Caco-2 (cell line): ENCODE results near the gene SLC39A9. TPM values are rescaled to one million over a fixed set of nuclear protein-coding genes. Genes with fewer than 3 reads are reported as not detected.

ENCODE experiments used
- BruUV-seq: library from RNA; stranded (reverse); fragments of 400-500 nt; replicated peaks from 2 replicates; lab custom pipeline; 2021; lab: Mats Ljungman, UMichigan
- CTCF ChIA-PET: fragments of 300-600 bp; sonication (Branson Sonifier 250); formaldehyde crosslinking; loops from one replicate; lab custom pipeline; 2022; ENCODE audit warnings: antibody characterized with exemption; lab: Charles Lee
- POLR2A ChIA-PET: fragments of 300-600 bp; sonication (Branson Sonifier 250); formaldehyde crosslinking; loops from one replicate; lab custom pipeline; 2022; ENCODE audit warnings: antibody characterized with exemption; lab: Charles Lee
- DNase-seq, 2 experiments: peaks; one replicate each; pipeline versions ENCODE4 v3.0.0 to v3.0.0-alpha.2; 2020 to 2022
- H3K27me3 ChIP-seq: replicated peaks from 2 replicates; pipeline ENCODE4 v1.6.0; 2011; ENCODE audit warnings: low read length; ENCODE audit not compliant: control insufficient read depth, insufficient read depth
- H3K36me3 ChIP-seq: 2 replicates; pipeline ENCODE4 v1.5.1; 2011; ENCODE audit warnings: low read length; ENCODE audit not compliant: control insufficient read depth, insufficient read depth
- H3K4me1 ChIP-seq: fragments of 250-450 bp; sonication (Bioruptor Pico); 2 replicates; pipeline ENCODE4 v1.5.1; 2020; ENCODE audit warnings: mild to moderate bottlenecking
- H3K4me3 ChIP-seq: 2 replicates; pipeline ENCODE4 v1.5.1; 2011; ENCODE audit warnings: low read depth, mild to moderate bottlenecking, control low read depth, low read length
- H3K9me3 ChIP-seq: fragments of 250-450 bp; sonication (Bioruptor Pico); 2 replicates; pipeline ENCODE4 v1.5.1; 2020; ENCODE audit warnings: mild to moderate bottlenecking, moderate library complexity
- H3K27ac Mint-ChIP-seq: one replicate; pipeline ENCODE4 v1.8.0; 2022; ENCODE audit warnings: mixed read lengths; ENCODE audit not compliant: unreplicated experiment
- H3K27me3 Mint-ChIP-seq: one replicate; pipeline ENCODE4 v1.8.0; 2022; ENCODE audit warnings: mixed read lengths; ENCODE audit not compliant: insufficient read depth, unreplicated experiment
- H3K36me3 Mint-ChIP-seq: one replicate; pipeline ENCODE4 v1.8.0; 2022; ENCODE audit warnings: mild to moderate bottlenecking, mixed read lengths; ENCODE audit not compliant: insufficient read depth, unreplicated experiment
- H3K4me1 Mint-ChIP-seq: one replicate; pipeline ENCODE4 v1.8.0; 2022; ENCODE audit warnings: low read depth, mixed read lengths; ENCODE audit not compliant: unreplicated experiment
- H3K4me3 Mint-ChIP-seq: one replicate; pipeline ENCODE4 v1.8.0; 2022; ENCODE audit warnings: mild to moderate bottlenecking, moderate library complexity, mixed read lengths; ENCODE audit not compliant: unreplicated experiment
- H3K9me3 Mint-ChIP-seq: one replicate; pipeline ENCODE4 v1.8.0; 2022; ENCODE audit warnings: mixed read lengths; ENCODE audit not compliant: unreplicated experiment
- CTCF ChIP-seq, 2 experiments: fragments of 200-600 bp in 1 of 2; IDR thresholded peaks; 1 replicate in 1 of 2; 2 replicates in 1 of 2; pipeline versions ENCODE4 v1.5.1 to v1.8.0; 2011 to 2022; ENCODE audit warnings: antibody characterized with exemption in 1 of 2, control low read depth in 1 of 2, inconsistent platforms in 1 of 2, low read depth in 1 of 2, low read length in 1 of 2, mild to moderate bottlenecking in 1 of 2, moderate library complexity in 1 of 2; ENCODE audit not compliant: insufficient read depth in 1 of 2, severe bottlenecking in 1 of 2, unreplicated experiment in 1 of 2
- intact Hi-C: fragments of 100-400 bp; cut with micrococcal nuclease; formaldehyde crosslinking; loops from one replicate; pipeline ENCODE4 v1.10.0; 2022; ENCODE audit not compliant: unreplicated experiment
- total RNA-seq: library from RNA; stranded (reverse); gene quantifications from 2 replicates; pipeline ENCODE4 v1.2.3, GENCODE V29; 2022

Gene SLC39A9
- total RNA-seq, 1 experiment from 2014 or later = 96.4 TPM

- no TSS peak for BruUV-seq
- Histone ChIP-seq H3K4me1 (peaks cover 4% of the 10 kb centered on the region; the same call in 1 of the 2 replicates), H3K36me3 (no peaks in the 10 kb centered on the region), H3K4me3 (no peak overlapping the region), H3K9me3 (no peaks in the 10 kb centered on the region), H3K27me3 (no peaks in the 10 kb centered on the region; the same call in 1 of the 2 replicates)
- TF ChIP-seq CTCF (IDR thresholded peaks at IDR 0.05; ENCODE audit: insufficient read depth in 1 of 2, low read depth in 1 of 2, low read length in 1 of 2, severe bottlenecking in 1 of 2, unreplicated experiment in 1 of 2) = no peak
- intact Hi-C loops = no loop called here
- no peak overlapping the region for H3K27ac Mint-ChIP-seq
- no peak for DNase-seq
- no peak overlapping the region for H3K4me3 Mint-ChIP-seq
- CTCF ChIA-PET = no interaction called here
- no peaks in the 10 kb centered on the region for H3K9me3 Mint-ChIP-seq
- H3K27me3 Mint-ChIP-seq = peaks cover 9% of the 10 kb centered on the region
- H3K36me3 Mint-ChIP-seq = no peaks in the 10 kb centered on the region
- POLR2A ChIA-PET = interaction anchor here (0.6 kb wide), 1 partner anchor 305 kb away, joined by 5 read pairs; no protein-coding TSS in a partner anchor
- no peaks in the 10 kb centered on the region for H3K4me1 Mint-ChIP-seq
These were observed 91.0 kb downstream of the SLC39A9 start for GRCh38 chr14:69489495-69489894.

GRCh38 chr14:69490219-69490918 is 91.9 kb downstream of the SLC39A9 start:
- no peak overlapping the region for H3K27ac Mint-ChIP-seq
- no peaks in the 10 kb centered on the region for H3K4me1 Mint-ChIP-seq
- H3K9me3 Mint-ChIP-seq = no peaks in the 10 kb centered on the region
- Histone ChIP-seq H3K9me3 (no peaks in the 10 kb centered on the region), H3K4me1 (no peaks in the 10 kb centered on the region), H3K4me3 (no peak overlapping the region), H3K27me3 (no peaks in the 10 kb centered on the region; the same call in 1 of the 2 replicates), H3K36me3 (no peaks in the 10 kb centered on the region)
- H3K36me3 Mint-ChIP-seq = no peaks in the 10 kb centered on the region
- BruUV-seq = no TSS peak
- no peak for TF ChIP-seq CTCF (IDR thresholded peaks at IDR 0.05; ENCODE audit: insufficient read depth in 1 of 2, low read depth in 1 of 2, low read length in 1 of 2, severe bottlenecking in 1 of 2, unreplicated experiment in 1 of 2)
- no peak overlapping the region for H3K4me3 Mint-ChIP-seq
- POLR2A ChIA-PET = no interaction called here
- DNase-seq = no peak
- peaks cover 9% of the 10 kb centered on the region for H3K27me3 Mint-ChIP-seq
- intact Hi-C loops = no loop called here
- CTCF ChIA-PET = no interaction called here

DNA sequence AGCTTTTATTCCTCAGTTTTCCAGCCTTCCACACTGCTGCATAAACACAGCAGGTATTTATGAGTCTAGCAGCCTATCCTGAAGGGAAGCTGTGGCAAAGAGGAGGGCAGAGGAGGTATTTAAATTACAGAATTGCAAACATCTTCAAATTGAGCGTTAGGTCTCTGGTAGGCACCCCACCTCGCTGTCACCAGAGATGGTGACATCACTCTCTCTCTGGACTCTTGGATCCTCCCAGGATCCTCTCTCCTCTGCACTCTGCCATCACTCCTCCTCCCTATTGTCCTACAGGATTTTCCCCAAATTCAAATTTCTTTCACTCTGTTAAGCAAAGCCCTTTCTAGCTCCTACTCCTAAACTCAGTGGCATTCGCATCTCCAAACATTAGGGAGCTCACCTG is 92.7 kb downstream of the SLC39A9 start:
- no TSS peak for BruUV-seq
- Histone ChIP-seq H3K4me3 (no peak overlapping the region), H3K36me3 (no peaks in the 10 kb centered on the region), H3K4me1 (no peaks in the 10 kb centered on the region), H3K9me3 (no peaks in the 10 kb centered on the region), H3K27me3 (no peaks in the 10 kb centered on the region; the same call in 1 of the 2 replicates)
- H3K9me3 Mint-ChIP-seq = no peaks in the 10 kb centered on the region
- no peaks in the 10 kb centered on the region for H3K4me1 Mint-ChIP-seq
- POLR2A ChIA-PET = no interaction called here
- H3K27ac Mint-ChIP-seq = no peak overlapping the region
- intact Hi-C loops = no loop called here
- CTCF ChIA-PET = no interaction called here
- H3K27me3 Mint-ChIP-seq = peaks cover 9% of the 10 kb centered on the region
- no peak overlapping the region for H3K4me3 Mint-ChIP-seq
- DNase-seq = no peak
- H3K36me3 Mint-ChIP-seq = no peaks in the 10 kb centered on the region
- TF ChIP-seq CTCF (IDR thresholded peaks at IDR 0.05; ENCODE audit: insufficient read depth in 1 of 2, low read depth in 1 of 2, low read length in 1 of 2, severe bottlenecking in 1 of 2, unreplicated experiment in 1 of 2) = no peak
